WTC11 (cell line): ENCODE measurements around the gene COL27A1. TPM values are rescaled to one million over a fixed set of nuclear protein-coding genes. Genes with fewer than 3 reads are reported as not detected.

Source experiments
- ATAC-seq: fragments of 200-7000 bp; cut with Tn5 transposase; 2 replicates; pipeline ENCODE4 v1.10.0; 2021; ENCODE audit warnings: mild to moderate bottlenecking, moderate library complexity
- CTCF ChIA-PET: fragments of 300-600 bp; sonication (Branson Sonifier 250); formaldehyde crosslinking; loops from one replicate; lab custom pipeline; 2021; ENCODE audit warnings: antibody characterized with exemption; lab: Charles Lee
- POLR2A ChIA-PET: fragments of 350-600 bp; sonication (Branson Sonifier 250); formaldehyde crosslinking; loops from one replicate; lab custom pipeline; 2021; ENCODE audit warnings: antibody characterized with exemption; lab: Charles Lee
- DNase-seq: peaks from one replicate; pipeline ENCODE4 v3.0.0; 2021; ENCODE audit warnings: low spot score
- H3K27ac Mint-ChIP-seq: 2 replicates; pipeline ENCODE4 v1.8.0; 2021; ENCODE audit warnings: mixed read lengths
- H3K27me3 Mint-ChIP-seq: 2 replicates; pipeline ENCODE4 v1.8.0; 2021; ENCODE audit warnings: low read depth, mild to moderate bottlenecking, moderate library complexity, mixed read lengths
- H3K36me3 Mint-ChIP-seq: 2 replicates; pipeline ENCODE4 v1.8.0; 2021; ENCODE audit warnings: mixed read lengths
- H3K4me1 Mint-ChIP-seq: 2 replicates; pipeline ENCODE4 v1.8.0; 2022; ENCODE audit warnings: mixed read lengths
- H3K4me3 Mint-ChIP-seq: 2 replicates; pipeline ENCODE4 v1.8.0; 2021; ENCODE audit warnings: mild to moderate bottlenecking, moderate library complexity, mixed read lengths
- H3K9me3 Mint-ChIP-seq: 2 replicates; pipeline ENCODE4 v1.8.0; 2021; ENCODE audit warnings: mixed read lengths
- AFF4 ChIP-seq: sonication (generic); formaldehyde crosslinking; IDR thresholded peaks from 2 replicates; pipeline ENCODE4 v1.8.1; 2023; ENCODE audit warnings: mild to moderate bottlenecking, missing genetic modification reagents, borderline replicate concordance
- CREB1 ChIP-seq: sonication (generic); formaldehyde crosslinking; IDR thresholded peaks from 2 replicates; pipeline ENCODE4 v1.8.0; 2023; ENCODE audit warnings: mild to moderate bottlenecking, missing genetic modification reagents
- CREM ChIP-seq: sonication (generic); formaldehyde crosslinking; IDR thresholded peaks from 2 replicates; pipeline ENCODE4 v1.8.1; 2022; ENCODE audit warnings: mild to moderate bottlenecking, missing genetic modification reagents, moderate library complexity
- CTCF ChIP-seq: fragments of 200-600 bp; IDR thresholded peaks from 2 replicates; pipeline ENCODE4 v1.8.0; 2022; ENCODE audit warnings: antibody characterized with exemption
- ESRRA ChIP-seq: sonication (generic); formaldehyde crosslinking; IDR thresholded peaks from 2 replicates; pipeline ENCODE4 v1.8.1; 2022; ENCODE audit warnings: mild to moderate bottlenecking, missing genetic modification reagents, borderline replicate concordance
- FOXK1 ChIP-seq: sonication (generic); formaldehyde crosslinking; IDR thresholded peaks from 2 replicates; pipeline ENCODE4 v1.8.0; 2022; ENCODE audit warnings: mild to moderate bottlenecking, moderate library complexity, missing genetic modification reagents
- GABPB1 ChIP-seq: sonication (generic); formaldehyde crosslinking; IDR thresholded peaks from 2 replicates; pipeline ENCODE4 v1.8.1; 2023; ENCODE audit warnings: mild to moderate bottlenecking, missing genetic modification reagents
- RORB ChIP-seq: fragments of 250-450 bp; sonication (Bioruptor Pico); IDR thresholded peaks from 2 replicates; pipeline ENCODE4 v1.9.0; 2021; ENCODE audit warnings: mild to moderate bottlenecking
- STAT6 ChIP-seq: sonication (generic); formaldehyde crosslinking; conservative IDR thresholded peaks from 2 replicates; pipeline ENCODE4 v1.8.1; 2023; ENCODE audit warnings: mild to moderate bottlenecking, low read depth, missing genetic modification reagents, moderate library complexity
- TEAD1 ChIP-seq: sonication (generic); formaldehyde crosslinking; IDR thresholded peaks from 2 replicates; pipeline ENCODE4 v1.8.0; 2022; ENCODE audit warnings: mild to moderate bottlenecking, missing genetic modification reagents
- ZNF121 ChIP-seq: sonication (generic); formaldehyde crosslinking; IDR thresholded peaks from 2 replicates; pipeline ENCODE4 v1.8.0; 2023; ENCODE audit warnings: missing genetic modification reagents
- ZNF281 ChIP-seq: sonication (generic); formaldehyde crosslinking; IDR thresholded peaks from 2 replicates; pipeline ENCODE4 v1.8.0; 2023; ENCODE audit warnings: mild to moderate bottlenecking, missing genetic modification reagents
- ZNF416 ChIP-seq: fragments of 250-450 bp; sonication (Bioruptor Pico); IDR thresholded peaks from 2 replicates; pipeline ENCODE4 v1.9.0; 2021; ENCODE audit warnings: mild to moderate bottlenecking, inconsistent platforms
- ZNF512 ChIP-seq: sonication (generic); formaldehyde crosslinking; IDR thresholded peaks from 2 replicates; pipeline ENCODE4 v1.8.1; 2022; ENCODE audit warnings: missing genetic modification reagents, borderline replicate concordance
- ZSCAN18 ChIP-seq: fragments of 250-450 bp; sonication (Bioruptor Pico); IDR thresholded peaks from 2 replicates; pipeline ENCODE4 v2.1.2; 2022; ENCODE audit warnings: mild to moderate bottlenecking, moderate library complexity
- total RNA-seq: library from RNA; stranded (reverse); gene quantifications from 3 replicates; pipeline ENCODE4 v1.2.3, GENCODE V29; 2021
- TF ChIP-seq, protein P1 (sequence below): sonication (generic); formaldehyde crosslinking; IDR thresholded peaks from 2 replicates; pipeline ENCODE4 v1.8.0; 2022; ENCODE audit warnings: mild to moderate bottlenecking, missing genetic modification reagents
- TF ChIP-seq, protein P2 (sequence below): fragments of 250-450 bp; sonication (Bioruptor Pico); IDR thresholded peaks from 2 replicates; pipeline ENCODE4 v1.9.0; 2021; ENCODE audit warnings: mild to moderate bottlenecking

COL27A1 gene
- total RNA-seq, 1 experiment from 2014 or later: 47.5 TPM

DNA sequence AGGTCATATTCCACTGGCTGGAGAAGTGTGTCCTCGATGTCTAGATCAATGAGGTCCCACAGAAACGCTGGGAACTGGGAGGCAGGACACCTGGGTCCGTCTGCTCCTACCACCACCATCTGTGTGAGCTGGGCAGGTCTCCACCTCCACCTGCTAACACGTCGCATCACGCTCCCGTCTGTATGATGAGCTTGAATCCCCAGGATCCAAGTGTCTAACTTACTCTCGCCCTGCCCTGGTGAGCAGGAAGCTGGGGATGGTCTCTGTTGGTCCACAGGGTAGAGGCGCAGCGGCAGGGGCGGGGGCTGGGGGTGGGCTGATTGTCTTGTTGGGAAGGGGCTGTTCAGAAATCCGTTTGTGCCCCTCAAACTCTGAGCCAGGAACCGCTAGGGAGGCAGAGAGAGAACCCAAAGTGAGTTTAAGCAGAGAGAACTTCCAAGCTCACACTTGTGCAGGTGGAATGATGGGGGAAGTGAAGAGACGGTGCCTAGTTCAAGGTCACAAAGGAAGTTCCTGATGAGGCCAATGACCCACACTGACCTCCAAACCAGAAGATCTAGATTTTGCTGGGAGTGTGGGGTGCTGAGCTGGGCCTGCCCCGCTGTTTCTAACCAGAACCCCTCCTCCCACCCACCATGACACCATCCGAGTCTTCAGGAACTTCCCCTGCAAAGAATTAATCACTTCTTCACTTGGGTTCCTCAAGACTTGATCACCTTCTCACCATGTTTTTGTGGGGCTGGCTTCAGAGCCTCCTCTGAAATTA is 195.5 kb downstream of the COL27A1 start (continued):
- no peak for TF ChIP-seq ZNF281
- TF ChIP-seq STAT6 (CRISPR knock-in tag): no peak
- TF ChIP-seq CTCF: no peak
- TF ChIP-seq AFF4 (CRISPR knock-in tag): no peak
- TF ChIP-seq ZNF512 (CRISPR knock-in tag): no peak
- no peak for TF ChIP-seq CREB1
- TF ChIP-seq ESRRA (CRISPR knock-in tag): no peak

DNA sequence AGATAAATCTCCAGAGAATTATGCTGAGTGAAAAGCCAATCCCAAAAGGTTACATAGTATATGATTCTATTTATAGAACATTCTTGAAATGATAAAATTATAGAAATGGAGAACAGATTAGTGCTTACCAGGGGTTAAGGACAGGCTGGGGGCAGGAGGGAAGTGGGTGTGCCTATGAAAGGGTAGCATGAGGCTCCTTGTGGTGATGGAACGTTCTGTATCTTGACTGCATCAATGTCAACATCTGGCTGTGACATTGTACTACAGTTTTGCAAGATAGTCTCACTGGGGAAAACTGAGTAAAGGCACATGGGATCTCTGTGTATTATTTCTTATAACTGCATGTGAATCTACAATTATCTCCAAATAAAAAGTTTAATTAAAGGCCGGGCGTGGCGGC is 196.6 kb downstream of the COL27A1 start:
- DNase-seq (no peak), ATAC-seq (no peak)
- H3K4me3 Mint-ChIP-seq: no peak overlapping the region
- no peaks in the 10 kb centered on the region for H3K9me3 Mint-ChIP-seq
- ChIA-PET CTCF (no interaction called here), POLR2A (no interaction called here)
- H3K27me3 Mint-ChIP-seq: no peaks in the 10 kb centered on the region
- H3K27ac Mint-ChIP-seq: no peak overlapping the region
- H3K4me1 Mint-ChIP-seq: peaks cover 17% of the 10 kb centered on the region
- peaks cover 31% of the 10 kb centered on the region for H3K36me3 Mint-ChIP-seq
- TF ChIP-seq FOXK1 (CRISPR knock-in tag): no peak
- TF ChIP-seq, protein P1, sequence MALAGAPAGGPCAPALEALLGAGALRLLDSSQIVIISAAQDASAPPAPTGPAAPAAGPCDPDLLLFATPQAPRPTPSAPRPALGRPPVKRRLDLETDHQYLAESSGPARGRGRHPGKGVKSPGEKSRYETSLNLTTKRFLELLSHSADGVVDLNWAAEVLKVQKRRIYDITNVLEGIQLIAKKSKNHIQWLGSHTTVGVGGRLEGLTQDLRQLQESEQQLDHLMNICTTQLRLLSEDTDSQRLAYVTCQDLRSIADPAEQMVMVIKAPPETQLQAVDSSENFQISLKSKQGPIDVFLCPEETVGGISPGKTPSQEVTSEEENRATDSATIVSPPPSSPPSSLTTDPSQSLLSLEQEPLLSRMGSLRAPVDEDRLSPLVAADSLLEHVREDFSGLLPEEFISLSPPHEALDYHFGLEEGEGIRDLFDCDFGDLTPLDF: no peak
- TF ChIP-seq ZNF121 (CRISPR knock-in tag): no peak
- TF ChIP-seq GABPB1: no peak
- TF ChIP-seq ZNF416 (CRISPR knock-in tag): no peak
- TF ChIP-seq TEAD1 (CRISPR knock-in tag): no peak
- TF ChIP-seq, protein P2, sequence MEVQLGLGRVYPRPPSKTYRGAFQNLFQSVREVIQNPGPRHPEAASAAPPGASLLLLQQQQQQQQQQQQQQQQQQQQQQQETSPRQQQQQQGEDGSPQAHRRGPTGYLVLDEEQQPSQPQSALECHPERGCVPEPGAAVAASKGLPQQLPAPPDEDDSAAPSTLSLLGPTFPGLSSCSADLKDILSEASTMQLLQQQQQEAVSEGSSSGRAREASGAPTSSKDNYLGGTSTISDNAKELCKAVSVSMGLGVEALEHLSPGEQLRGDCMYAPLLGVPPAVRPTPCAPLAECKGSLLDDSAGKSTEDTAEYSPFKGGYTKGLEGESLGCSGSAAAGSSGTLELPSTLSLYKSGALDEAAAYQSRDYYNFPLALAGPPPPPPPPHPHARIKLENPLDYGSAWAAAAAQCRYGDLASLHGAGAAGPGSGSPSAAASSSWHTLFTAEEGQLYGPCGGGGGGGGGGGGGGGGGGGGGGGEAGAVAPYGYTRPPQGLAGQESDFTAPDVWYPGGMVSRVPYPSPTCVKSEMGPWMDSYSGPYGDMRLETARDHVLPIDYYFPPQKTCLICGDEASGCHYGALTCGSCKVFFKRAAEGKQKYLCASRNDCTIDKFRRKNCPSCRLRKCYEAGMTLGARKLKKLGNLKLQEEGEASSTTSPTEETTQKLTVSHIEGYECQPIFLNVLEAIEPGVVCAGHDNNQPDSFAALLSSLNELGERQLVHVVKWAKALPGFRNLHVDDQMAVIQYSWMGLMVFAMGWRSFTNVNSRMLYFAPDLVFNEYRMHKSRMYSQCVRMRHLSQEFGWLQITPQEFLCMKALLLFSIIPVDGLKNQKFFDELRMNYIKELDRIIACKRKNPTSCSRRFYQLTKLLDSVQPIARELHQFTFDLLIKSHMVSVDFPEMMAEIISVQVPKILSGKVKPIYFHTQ (CRISPR knock-in tag): no peak
- TF ChIP-seq ZSCAN18 (CRISPR knock-in tag): no peak
- TF ChIP-seq RORB (CRISPR knock-in tag): no peak
- TF ChIP-seq CREM: no peak
